Suprapubic skin (tissue), 4 donors: ENCODE data around the gene TNS1.

ENCODE experiments used
- EP300 ChIP-seq: sonication (generic); formaldehyde crosslinking; IDR thresholded peaks from one replicate; pipeline ENCODE4 v1.6.1; 2017; ENCODE audit warnings: antibody characterized with exemption
- POLR2A ChIP-seq, 2 donors: fragments of 450-650 bp; IDR thresholded peaks; one replicate each; pipeline ENCODE4 v1.6.1; 2017; ENCODE audit warnings: antibody characterized with exemption in 2 of 2, mild to moderate bottlenecking in 2 of 2, moderate library complexity in 2 of 2
- POLR2AphosphoS5 ChIP-seq, 3 donors: sonication (generic); formaldehyde crosslinking; IDR thresholded peaks; one replicate each; pipeline ENCODE4 v1.6.1; 2017; ENCODE audit warnings: antibody characterized with exemption in 3 of 3
- TF ChIP-seq, protein P1 (sequence below), 2 donors: fragments of 200-600 bp in 1 of 2; fragments of 450-650 bp in 1 of 2; sonication (generic) in 1 of 2; IDR thresholded peaks; one replicate each; pipeline ENCODE4 v1.5.1; 2016 to 2019; ENCODE audit warnings: antibody characterized with exemption in 2 of 2, mild to moderate bottlenecking in 1 of 2, moderate library complexity in 1 of 2

DNA sequence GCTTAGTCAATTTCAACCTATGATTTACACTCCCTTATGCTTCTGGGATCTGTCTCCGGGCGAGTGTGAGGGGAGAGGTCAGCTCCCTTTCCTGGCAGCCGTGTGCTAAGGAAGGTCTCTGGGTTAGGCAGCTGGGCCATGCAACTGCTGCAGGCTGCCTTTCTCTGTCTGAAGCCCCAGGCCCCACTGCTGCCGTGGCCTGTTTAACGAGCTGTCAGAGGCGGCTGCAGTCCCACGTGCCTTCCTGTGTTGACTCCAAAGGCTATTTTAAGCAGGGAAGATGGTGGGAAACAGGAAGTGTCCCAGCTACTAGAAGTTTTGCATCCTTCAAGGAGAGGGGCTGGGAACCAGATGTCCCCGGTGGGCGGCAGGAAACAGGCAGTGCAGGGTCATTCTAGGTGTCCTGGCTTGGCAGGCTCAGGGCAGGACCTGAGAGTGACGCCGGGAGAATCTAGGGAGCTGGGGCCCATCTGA lies 186.4 kb downstream of the TNS1 start:
- TF ChIP-seq, protein P1, sequence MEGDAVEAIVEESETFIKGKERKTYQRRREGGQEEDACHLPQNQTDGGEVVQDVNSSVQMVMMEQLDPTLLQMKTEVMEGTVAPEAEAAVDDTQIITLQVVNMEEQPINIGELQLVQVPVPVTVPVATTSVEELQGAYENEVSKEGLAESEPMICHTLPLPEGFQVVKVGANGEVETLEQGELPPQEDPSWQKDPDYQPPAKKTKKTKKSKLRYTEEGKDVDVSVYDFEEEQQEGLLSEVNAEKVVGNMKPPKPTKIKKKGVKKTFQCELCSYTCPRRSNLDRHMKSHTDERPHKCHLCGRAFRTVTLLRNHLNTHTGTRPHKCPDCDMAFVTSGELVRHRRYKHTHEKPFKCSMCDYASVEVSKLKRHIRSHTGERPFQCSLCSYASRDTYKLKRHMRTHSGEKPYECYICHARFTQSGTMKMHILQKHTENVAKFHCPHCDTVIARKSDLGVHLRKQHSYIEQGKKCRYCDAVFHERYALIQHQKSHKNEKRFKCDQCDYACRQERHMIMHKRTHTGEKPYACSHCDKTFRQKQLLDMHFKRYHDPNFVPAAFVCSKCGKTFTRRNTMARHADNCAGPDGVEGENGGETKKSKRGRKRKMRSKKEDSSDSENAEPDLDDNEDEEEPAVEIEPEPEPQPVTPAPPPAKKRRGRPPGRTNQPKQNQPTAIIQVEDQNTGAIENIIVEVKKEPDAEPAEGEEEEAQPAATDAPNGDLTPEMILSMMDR (IDR thresholded peaks at IDR 0.05): no peak
- no peak for TF ChIP-seq POLR2A (IDR thresholded peaks at IDR 0.05)
- no peak for TF ChIP-seq POLR2AphosphoS5 (IDR thresholded peaks at IDR 0.05)
- no peak for TF ChIP-seq EP300
